H9 (cell line): Measurements from ENCODE around the gene LYVE1. TPM values are rescaled to one million over a fixed set of nuclear protein-coding genes. Genes with fewer than 3 reads are reported as not detected.

Source experiments
- DNase-seq: peaks from one replicate; pipeline ENCODE4 v3.0.0-alpha.2; 2017
- H2AFZ ChIP-seq: one replicate; pipeline ENCODE4 v1.6.1; 2013; ENCODE audit warnings: mild to moderate bottlenecking, low read length, control low read depth, moderate library complexity
- H2AK5ac ChIP-seq: 2 replicates; pipeline ENCODE4 v1.6.1; 2013; ENCODE audit warnings: low read length, control low read depth, mixed read lengths; ENCODE audit not compliant: insufficient read length
- H2BK120ac ChIP-seq: one replicate; pipeline ENCODE4 v1.6.1; 2013; ENCODE audit warnings: low read depth, mild to moderate bottlenecking, low read length, control low read depth, inconsistent platforms; ENCODE audit not compliant: poor library complexity, severe bottlenecking
- H2BK12ac ChIP-seq: 2 replicates; pipeline ENCODE4 v1.6.1; 2013; ENCODE audit warnings: low read length, control low read depth, mixed read lengths, low read depth; ENCODE audit not compliant: insufficient read length
- H2BK15ac ChIP-seq: 2 replicates; pipeline ENCODE4 v1.6.1; 2013; ENCODE audit warnings: low read depth, low read length, control low read depth
- H2BK20ac ChIP-seq: one replicate; pipeline ENCODE4 v1.6.1; 2013; ENCODE audit warnings: low read depth, mild to moderate bottlenecking, low read length, control low read depth, inconsistent platforms; ENCODE audit not compliant: poor library complexity, severe bottlenecking
- H2BK5ac ChIP-seq: 2 replicates; pipeline ENCODE4 v1.6.1; 2013; ENCODE audit warnings: low read length, control low read depth, mixed read lengths; ENCODE audit not compliant: insufficient read length
- H3K14ac ChIP-seq: 2 replicates; pipeline ENCODE4 v1.6.1; 2013; ENCODE audit warnings: low read length, control low read depth; ENCODE audit not compliant: insufficient read depth
- H3K18ac ChIP-seq: 2 replicates; pipeline ENCODE4 v1.6.1; 2013; ENCODE audit warnings: low read depth, mild to moderate bottlenecking, mixed read lengths, low read length, control low read depth; ENCODE audit not compliant: insufficient read length
- H3K23ac ChIP-seq: 2 replicates; pipeline ENCODE4 v1.6.1; 2013; ENCODE audit warnings: low read length, control low read depth, mixed read lengths, low read depth; ENCODE audit not compliant: insufficient read length
- H3K23me2 ChIP-seq: 2 replicates; pipeline ENCODE4 v1.6.1; 2013; ENCODE audit warnings: low read depth, mild to moderate bottlenecking, mixed read lengths, low read length, control low read depth; ENCODE audit not compliant: insufficient read length, poor library complexity, severe bottlenecking
- H3K27ac ChIP-seq: 2 replicates; pipeline ENCODE4 v1.5.1; 2013; ENCODE audit warnings: low read length, control low read depth, mixed read lengths, low read depth; ENCODE audit not compliant: insufficient read length
- H3K27me3 ChIP-seq: 2 replicates; pipeline ENCODE4 v1.6.1; 2013; ENCODE audit warnings: low read length, control low read depth, inconsistent platforms; ENCODE audit not compliant: insufficient read depth
- H3K4ac ChIP-seq: 2 replicates; pipeline ENCODE4 v1.6.1; 2013; ENCODE audit warnings: low read depth, mild to moderate bottlenecking, control low read depth, inconsistent platforms, low read length, moderate library complexity
- H3K4me1 ChIP-seq: 2 replicates; pipeline ENCODE4 v1.6.1; 2013; ENCODE audit warnings: low read length, control low read depth, inconsistent platforms; ENCODE audit not compliant: insufficient read depth
- H3K4me2 ChIP-seq: 2 replicates; pipeline ENCODE4 v1.6.1; 2013; ENCODE audit warnings: low read length, control low read depth, mixed read lengths; ENCODE audit not compliant: insufficient read length, insufficient read depth
- H3K56ac ChIP-seq: 2 replicates; pipeline ENCODE4 v1.6.1; 2013; ENCODE audit warnings: low read depth, mild to moderate bottlenecking, mixed read lengths, low read length, control low read depth; ENCODE audit not compliant: insufficient read length
- H3K79me1 ChIP-seq: 2 replicates; pipeline ENCODE4 v1.6.1; 2013; ENCODE audit warnings: low read depth, mild to moderate bottlenecking, moderate library complexity, low read length, control low read depth, inconsistent platforms; ENCODE audit not compliant: insufficient read depth, poor library complexity, severe bottlenecking
- H3K79me2 ChIP-seq: 2 replicates; pipeline ENCODE4 v1.6.1; 2013; ENCODE audit warnings: low read length, control low read depth, inconsistent platforms; ENCODE audit not compliant: insufficient read depth
- H3K9ac ChIP-seq: 2 replicates; pipeline ENCODE4 v1.6.1; 2013; ENCODE audit warnings: low read length, control low read depth, mixed read lengths; ENCODE audit not compliant: insufficient read length; ENCODE audit errors: extremely low read depth
- H3K9me3 ChIP-seq: one replicate; pipeline ENCODE4 v1.6.1; 2013; ENCODE audit warnings: low read depth, low read length, inconsistent platforms; ENCODE audit not compliant: control insufficient read depth
- H3T11ph ChIP-seq: one replicate; pipeline ENCODE4 v1.6.1; 2013; ENCODE audit warnings: mild to moderate bottlenecking, low read length, control low read depth, inconsistent platforms
- H4K20me1 ChIP-seq: one replicate; pipeline ENCODE4 v1.6.1; 2013; ENCODE audit not compliant: control insufficient read depth, insufficient read length, insufficient read depth
- H4K5ac ChIP-seq: 2 replicates; pipeline ENCODE4 v1.6.1; 2013; ENCODE audit warnings: low read depth, mild to moderate bottlenecking, mixed read lengths, low read length, control low read depth; ENCODE audit not compliant: insufficient read length
- H4K8ac ChIP-seq: replicated peaks from 2 replicates; pipeline ENCODE4 v1.6.1; 2013; ENCODE audit warnings: low read length, control low read depth, mixed read lengths, low read depth; ENCODE audit not compliant: insufficient read length
- H4K91ac ChIP-seq: 2 replicates; pipeline ENCODE4 v1.6.1; 2013; ENCODE audit warnings: low read depth, mild to moderate bottlenecking, moderate library complexity, mixed read lengths, low read length, control low read depth; ENCODE audit not compliant: insufficient read length
- H3K27ac Mint-ChIP-seq, 3 experiments: 2 replicates in 2 of 3; 3 replicates in 1 of 3; pipeline ENCODE4 v1.8.0; 2020 to 2021; ENCODE audit warnings: mixed read lengths in 3 of 3, mild to moderate bottlenecking in 1 of 3, moderate library complexity in 1 of 3
- H3K27me3 Mint-ChIP-seq: 2 replicates; pipeline ENCODE4 v1.8.0; 2021; ENCODE audit warnings: low read depth, mild to moderate bottlenecking, moderate library complexity, mixed read lengths
- H3K36me3 Mint-ChIP-seq, 3 experiments: 2 replicates in 2 of 3; 3 replicates in 1 of 3; pipeline ENCODE4 v1.8.0; 2020 to 2021; ENCODE audit warnings: low read depth in 3 of 3, mixed read lengths in 3 of 3; ENCODE audit not compliant: insufficient read depth in 1 of 3
- H3K4me1 Mint-ChIP-seq, 2 experiments: 2 replicates each; pipeline ENCODE4 v1.8.0; 2020; ENCODE audit warnings: mixed read lengths in 2 of 2
- H3K4me3 Mint-ChIP-seq, 2 experiments: 2 replicates in 1 of 2; 3 replicates in 1 of 2; pipeline ENCODE4 v1.8.0; 2020 to 2021; ENCODE audit warnings: mild to moderate bottlenecking in 2 of 2, mixed read lengths in 2 of 2, moderate library complexity in 1 of 2
- H3K9me3 Mint-ChIP-seq, 2 experiments: 2 replicates in 1 of 2; 3 replicates in 1 of 2; pipeline ENCODE4 v1.8.0; 2020; ENCODE audit warnings: mild to moderate bottlenecking in 2 of 2, mixed read lengths in 2 of 2, moderate library complexity in 1 of 2
- WGBS: extraction: QIAGEN DNeasy Blood & Tissue Kit; methylation state at CpG from one replicate; pipeline ENCODE4 v1.1.7; 2013; ENCODE audit warnings: missing lambda C conversion rate, low lambda C conversion rate, mixed read lengths; ENCODE audit not compliant: insufficient read length; ENCODE audit errors: extremely low coverage; 5-methylcytosine and 5-hydroxymethylcytosine counted together
- total RNA-seq: library from RNA; stranded (reverse); gene quantifications from 2 replicates; pipeline ENCODE4 v1.2.1, GENCODE V29; 2021
- TF ChIP-seq, protein P1 (sequence below): fragments of 200-600 bp; sonication (generic); conservative IDR thresholded peaks from 3 replicates; pipeline ENCODE4 v1.8.0; 2021; ENCODE audit warnings: antibody characterized with exemption, mild to moderate bottlenecking

The LYVE1 gene
- total RNA-seq, 1 experiment from 2014 or later: not detected

DNA sequence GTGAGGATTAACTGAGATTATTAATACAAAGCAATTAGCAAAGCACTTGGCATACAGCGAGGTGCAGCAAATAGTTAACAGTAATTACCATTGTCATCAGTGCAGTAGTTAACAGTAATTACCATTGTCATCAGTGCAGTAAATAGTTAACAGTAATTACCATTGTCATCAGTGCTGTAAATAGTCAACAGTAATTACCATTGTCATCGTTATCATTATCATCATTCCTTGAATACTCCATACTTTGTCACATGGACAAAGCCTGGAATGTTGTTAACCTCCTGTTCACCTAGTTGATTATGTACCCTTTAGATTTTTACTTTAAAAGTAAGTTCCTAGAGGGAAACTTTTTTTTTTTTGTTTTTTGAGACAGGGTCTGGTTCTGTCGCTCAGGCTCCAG is 19.5 kb upstream of the LYVE1 start:
- Histone ChIP-seq H3K23me2 (no peaks in the 10 kb centered on the region), H2AK5ac (no peak overlapping the region), H4K5ac (no peak overlapping the region), H3K79me1 (no peaks in the 10 kb centered on the region), H3K9me3 (no peaks in the 10 kb centered on the region), H3K27ac (no peak overlapping the region), H3K14ac (no peak overlapping the region), H3K4ac (no peak overlapping the region), H3K18ac (no peak overlapping the region), H3K4me2 (no peak overlapping the region), H2BK20ac (no peak overlapping the region), H4K20me1 (no peaks in the 10 kb centered on the region), H3K23ac (no peak overlapping the region), H2BK5ac (no peak overlapping the region), H3T11ph (no peak overlapping the region), H3K27me3 (no peaks in the 10 kb centered on the region), H2BK12ac (no peak overlapping the region), H4K8ac (no peak overlapping the region), H2BK15ac (no peak overlapping the region), H2AFZ (no peak overlapping the region), H3K56ac (no peak overlapping the region), H3K9ac (no peak overlapping the region), H2BK120ac (no peak overlapping the region), H4K91ac (no peak overlapping the region), H3K79me2 (no peaks in the 10 kb centered on the region), H3K4me1 (no peaks in the 10 kb centered on the region)
- Mint-ChIP-seq H3K27me3 (no peaks in the 10 kb centered on the region), H3K4me1 (peaks cover 0 to 5% of the 10 kb centered on the region in 2 experiments; a peak in 2 of 4 replicates), H3K36me3 (peaks cover 0 to 2% (median 0%) of the 10 kb centered on the region in 3 experiments; a peak in 1 of 7 replicates), H3K9me3 (no peaks in the 10 kb centered on the region), H3K4me3 (no peak overlapping the region), H3K27ac (no peak overlapping the region)
- TF ChIP-seq, protein P1, sequence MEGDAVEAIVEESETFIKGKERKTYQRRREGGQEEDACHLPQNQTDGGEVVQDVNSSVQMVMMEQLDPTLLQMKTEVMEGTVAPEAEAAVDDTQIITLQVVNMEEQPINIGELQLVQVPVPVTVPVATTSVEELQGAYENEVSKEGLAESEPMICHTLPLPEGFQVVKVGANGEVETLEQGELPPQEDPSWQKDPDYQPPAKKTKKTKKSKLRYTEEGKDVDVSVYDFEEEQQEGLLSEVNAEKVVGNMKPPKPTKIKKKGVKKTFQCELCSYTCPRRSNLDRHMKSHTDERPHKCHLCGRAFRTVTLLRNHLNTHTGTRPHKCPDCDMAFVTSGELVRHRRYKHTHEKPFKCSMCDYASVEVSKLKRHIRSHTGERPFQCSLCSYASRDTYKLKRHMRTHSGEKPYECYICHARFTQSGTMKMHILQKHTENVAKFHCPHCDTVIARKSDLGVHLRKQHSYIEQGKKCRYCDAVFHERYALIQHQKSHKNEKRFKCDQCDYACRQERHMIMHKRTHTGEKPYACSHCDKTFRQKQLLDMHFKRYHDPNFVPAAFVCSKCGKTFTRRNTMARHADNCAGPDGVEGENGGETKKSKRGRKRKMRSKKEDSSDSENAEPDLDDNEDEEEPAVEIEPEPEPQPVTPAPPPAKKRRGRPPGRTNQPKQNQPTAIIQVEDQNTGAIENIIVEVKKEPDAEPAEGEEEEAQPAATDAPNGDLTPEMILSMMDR: no peak
- DNase-seq: no peak
- WGBS: no CpG with 5 or more reads among the region's 3 CpGs
